ENCODE results near the gene SLC38A1.

SLC38A1 gene

DNA sequence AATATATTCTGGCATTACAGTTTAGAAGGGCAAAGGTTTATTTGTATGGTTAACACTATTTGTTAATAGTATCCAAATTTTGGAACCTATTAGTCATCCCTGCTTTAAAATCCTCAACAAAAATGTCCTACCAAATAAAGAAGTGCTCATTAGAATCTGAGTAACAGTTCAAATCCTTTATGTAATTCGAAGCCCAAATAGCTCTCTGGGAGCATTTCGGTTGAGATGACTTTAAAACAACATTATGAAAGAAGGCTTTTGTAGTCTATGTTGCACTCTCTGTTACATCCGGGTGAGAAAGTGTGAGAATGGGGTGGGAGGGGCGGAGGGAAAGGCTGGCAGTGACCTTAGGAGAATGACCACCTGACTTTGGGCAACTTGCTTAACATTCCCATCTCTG lies 59.7 kb downstream of the SLC38A1 start:
- no peak overlapping the region for H3K4me3 ChIP-seq (ENCODE audit: control insufficient read depth, low read depth, low read length)
- DNase-seq (ENCODE audit: low read depth) = peak; percentile 56
- no peak for TF ChIP-seq CTCF (conservative IDR thresholded peaks at IDR 0.05; ENCODE audit: control insufficient read depth, insufficient read depth, low read depth, low read length)

- DNase-seq (ENCODE audit: low read depth) = no peak
- no peak for TF ChIP-seq CTCF (conservative IDR thresholded peaks at IDR 0.05; ENCODE audit: control insufficient read depth, insufficient read depth, low read depth, low read length)
- H3K4me3 ChIP-seq (ENCODE audit: control insufficient read depth, low read depth, low read length) = no peak overlapping the region
Measured at GRCh38 chr12:46208370-46208769, 60.5 kb downstream of the SLC38A1 start.

DNA sequence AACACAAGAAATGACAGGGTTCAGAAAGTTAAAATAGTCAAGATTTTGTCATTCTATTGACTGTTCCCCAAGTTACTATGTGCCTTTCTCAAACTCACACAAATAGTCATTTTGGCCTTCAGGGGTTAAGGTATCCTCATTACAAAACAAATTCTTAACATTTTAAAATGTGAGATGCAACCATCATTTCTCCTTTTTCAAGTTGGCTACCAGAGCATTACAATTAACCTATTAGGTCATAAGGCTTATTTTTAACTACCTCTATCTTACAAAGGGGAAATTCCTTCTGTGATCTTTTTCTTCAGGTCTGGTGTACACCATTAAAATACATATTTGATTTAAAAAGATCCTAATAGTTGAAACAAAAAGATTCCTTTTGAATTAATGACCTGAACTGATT lies 61.2 kb downstream of the SLC38A1 start:
- TF ChIP-seq CTCF (conservative IDR thresholded peaks at IDR 0.05; ENCODE audit: control insufficient read depth, insufficient read depth, low read depth, low read length) = no peak
- no peak for DNase-seq (ENCODE audit: low read depth)
- no peak overlapping the region for H3K4me3 ChIP-seq (ENCODE audit: control insufficient read depth, low read depth, low read length)

DNA sequence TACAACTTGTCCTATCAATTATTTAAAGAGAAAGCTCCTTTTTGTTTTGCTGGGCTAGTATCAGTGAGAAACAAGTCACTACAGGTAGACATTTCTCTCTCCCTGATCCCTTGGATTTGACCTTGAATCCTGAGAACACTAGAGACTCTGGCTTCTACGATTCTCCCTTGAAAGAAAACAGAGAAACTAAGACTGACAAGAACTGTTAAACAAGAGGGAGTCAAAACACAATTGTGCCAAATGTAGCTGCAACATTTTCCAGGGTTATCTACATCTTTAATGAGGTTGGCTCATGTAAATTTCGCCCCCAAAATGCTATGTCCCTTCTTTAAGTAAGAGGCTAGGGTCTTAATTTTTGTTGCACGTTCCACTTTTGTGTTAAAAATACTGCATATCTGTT lies 62.4 kb downstream of the SLC38A1 start:
- no peak for TF ChIP-seq CTCF (conservative IDR thresholded peaks at IDR 0.05; ENCODE audit: control insufficient read depth, insufficient read depth, low read depth, low read length)
- no peak overlapping the region for H3K4me3 ChIP-seq (ENCODE audit: control insufficient read depth, low read depth, low read length)
- no peak for DNase-seq (ENCODE audit: low read depth)

GRCh38 chr12:46205294-46205693 lies 63.5 kb downstream of the SLC38A1 start:
- H3K4me3 ChIP-seq (ENCODE audit: control insufficient read depth, low read depth, low read length) = no peak overlapping the region
- peak; percentile 33 for DNase-seq (ENCODE audit: low read depth)
- no peak for TF ChIP-seq CTCF (conservative IDR thresholded peaks at IDR 0.05; ENCODE audit: control insufficient read depth, insufficient read depth, low read depth, low read length)

GRCh38 chr12:46201284-46201789 lies 67.5 kb downstream of the SLC38A1 start:
- DNase-seq (ENCODE audit: low read depth) = no peak
- no peak overlapping the region for H3K4me3 ChIP-seq (ENCODE audit: control insufficient read depth, low read depth, low read length)
- no peak for TF ChIP-seq CTCF (conservative IDR thresholded peaks at IDR 0.05; ENCODE audit: control insufficient read depth, insufficient read depth, low read depth, low read length)

DNA sequence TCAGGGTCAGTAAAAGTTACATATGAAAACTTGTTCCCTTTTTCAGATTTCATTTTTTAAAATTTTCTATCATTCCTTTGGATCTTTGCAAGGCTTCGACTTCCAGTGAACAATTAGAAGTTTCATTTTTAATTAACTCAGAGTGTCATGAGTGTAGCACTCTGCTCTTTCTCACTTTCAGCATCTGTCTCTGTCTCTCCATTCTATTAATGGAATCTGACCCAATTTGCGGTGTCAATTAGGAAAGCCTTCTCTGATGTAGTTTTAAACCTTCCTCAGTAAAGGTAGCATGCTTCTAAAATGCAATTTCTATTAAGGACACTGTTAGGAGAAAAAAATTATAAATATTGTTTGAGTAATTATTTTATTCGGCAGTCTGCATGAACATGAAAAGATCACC lies 68.3 kb downstream of the SLC38A1 start:
- no peak for DNase-seq (ENCODE audit: low read depth)
- TF ChIP-seq CTCF (conservative IDR thresholded peaks at IDR 0.05; ENCODE audit: control insufficient read depth, insufficient read depth, low read depth, low read length) = no peak
- H3K4me3 ChIP-seq (ENCODE audit: control insufficient read depth, low read depth, low read length) = no peak overlapping the region
